ENCODE results near the gene TRMT2A.

TRMT2A gene

DNA sequence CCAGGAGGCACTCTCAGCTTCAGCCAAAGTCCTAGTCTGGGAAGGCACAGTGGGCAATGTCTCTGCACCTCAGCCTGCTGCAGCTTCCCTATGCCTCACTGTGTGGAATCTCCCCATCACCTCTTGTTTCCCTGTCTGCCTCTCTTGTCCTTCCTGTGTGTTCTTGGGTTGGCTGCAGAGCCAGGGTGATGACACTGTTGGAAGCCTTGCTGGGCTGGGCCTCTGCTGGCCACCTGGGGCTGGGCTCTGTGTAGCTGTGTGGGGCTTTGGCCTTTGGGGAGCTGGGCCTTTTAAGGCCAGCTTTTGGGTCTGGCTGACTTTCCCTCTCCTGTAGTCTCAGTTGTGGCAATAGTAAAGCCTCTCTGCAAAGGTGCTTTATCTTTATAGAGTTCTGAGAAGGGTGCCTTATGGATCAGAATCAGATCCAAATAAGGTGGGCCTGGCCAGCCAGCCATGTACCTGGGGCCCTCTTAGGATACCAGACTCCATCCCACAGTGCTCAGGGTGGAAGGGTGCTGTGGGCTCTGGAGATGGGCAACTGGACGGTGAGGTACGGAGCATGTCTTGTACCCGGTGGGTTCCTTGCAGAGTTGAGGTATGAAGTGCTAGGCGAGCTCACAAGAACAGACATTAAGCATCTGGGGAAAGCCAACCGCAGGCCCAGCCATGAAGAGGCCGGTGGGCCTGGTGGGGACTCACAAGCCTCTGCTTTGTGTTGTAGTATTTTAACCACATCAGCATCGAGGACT, 11.4 kb downstream of the TRMT2A start:
- no peak for DNase-seq

DNA sequence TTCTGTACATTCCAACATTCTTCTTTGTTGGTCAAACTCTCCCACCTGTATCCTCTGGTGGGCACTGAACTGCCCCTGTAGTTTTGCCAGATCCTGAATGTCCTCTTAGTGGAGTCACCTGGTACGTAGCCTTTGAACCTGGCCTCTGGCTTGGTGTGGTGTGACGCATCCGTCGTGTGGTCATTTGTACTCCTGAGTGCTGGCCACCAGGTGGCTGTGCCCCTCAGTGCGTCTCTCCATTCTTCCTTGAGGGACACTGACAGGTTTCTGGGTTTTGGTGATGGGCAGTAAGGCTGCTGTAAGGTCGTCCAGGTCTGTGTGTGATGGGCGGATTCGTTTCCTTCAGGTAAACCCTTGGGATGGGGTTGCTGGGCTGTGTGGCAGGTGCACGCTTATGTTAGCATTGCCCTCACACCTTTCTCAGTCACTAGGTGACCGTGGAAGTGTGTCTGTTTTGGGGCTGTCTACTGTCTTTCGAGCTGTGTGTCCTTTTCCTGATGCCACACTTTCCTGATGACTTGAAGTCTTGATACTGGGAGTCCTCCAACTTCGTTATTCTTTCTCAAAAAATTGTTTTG, 14.7 kb downstream of the TRMT2A start:
- DNase-seq = no peak

DNA sequence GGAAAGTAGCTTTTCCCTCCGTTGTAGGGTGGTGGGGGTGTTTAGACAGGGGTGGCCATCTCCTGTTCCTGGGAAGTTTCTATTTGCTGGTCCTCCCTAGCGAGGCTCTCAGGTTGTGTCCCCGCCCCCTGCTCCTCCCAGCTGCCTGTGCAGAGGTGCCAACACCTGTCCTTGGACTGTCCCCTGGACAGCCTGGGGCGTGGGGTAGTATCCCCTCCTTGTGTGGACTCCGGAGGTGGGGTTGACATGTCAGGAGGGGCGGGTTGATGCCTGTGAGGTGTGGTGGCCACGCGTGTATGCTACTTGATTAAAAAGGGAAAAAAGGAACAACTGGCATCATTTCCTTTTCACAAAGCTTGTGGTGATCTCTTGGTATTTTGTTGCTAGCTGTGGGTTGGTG, 15.4 kb downstream of the TRMT2A start:
- DNase-seq = no peak

DNA sequence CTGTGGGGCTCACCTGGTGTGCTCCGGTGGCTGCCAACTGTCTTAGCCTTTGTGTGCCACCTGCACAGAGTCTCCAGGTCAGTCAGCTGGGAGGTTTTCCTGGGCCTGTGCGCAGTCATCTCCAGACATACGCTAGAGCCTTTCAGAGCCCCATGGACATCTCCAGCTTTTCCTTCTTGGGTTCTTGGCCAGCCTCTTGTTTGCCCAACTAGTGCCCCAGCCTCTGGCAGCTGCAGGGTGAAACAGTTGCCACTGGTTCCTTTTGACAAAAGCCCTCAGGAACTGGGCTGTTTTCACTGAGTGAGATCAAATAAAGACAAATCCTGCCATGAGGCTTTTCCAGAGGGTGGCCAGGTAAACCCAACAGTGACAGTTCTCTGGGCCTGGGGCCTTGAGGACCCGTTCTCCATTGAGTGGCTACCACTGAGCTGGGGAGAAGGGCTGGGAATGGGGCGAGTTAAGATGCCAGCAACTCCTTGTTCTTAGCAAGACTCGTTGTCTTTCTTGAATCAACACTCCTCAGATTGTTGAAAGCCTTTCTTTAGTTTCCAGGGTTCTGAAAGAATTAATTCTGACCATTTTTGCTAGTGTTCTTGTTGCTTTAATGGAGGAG, 17.8 kb downstream of the TRMT2A start:
- DNase-seq = no peak

- no peak for DNase-seq
These were observed 20.2 kb downstream of the TRMT2A start for GRCh38 chr22:20096574-20097420.

- no peak for DNase-seq
These were observed 21.5 kb downstream of the TRMT2A start for GRCh38 chr22:20095521-20095920.

DNA sequence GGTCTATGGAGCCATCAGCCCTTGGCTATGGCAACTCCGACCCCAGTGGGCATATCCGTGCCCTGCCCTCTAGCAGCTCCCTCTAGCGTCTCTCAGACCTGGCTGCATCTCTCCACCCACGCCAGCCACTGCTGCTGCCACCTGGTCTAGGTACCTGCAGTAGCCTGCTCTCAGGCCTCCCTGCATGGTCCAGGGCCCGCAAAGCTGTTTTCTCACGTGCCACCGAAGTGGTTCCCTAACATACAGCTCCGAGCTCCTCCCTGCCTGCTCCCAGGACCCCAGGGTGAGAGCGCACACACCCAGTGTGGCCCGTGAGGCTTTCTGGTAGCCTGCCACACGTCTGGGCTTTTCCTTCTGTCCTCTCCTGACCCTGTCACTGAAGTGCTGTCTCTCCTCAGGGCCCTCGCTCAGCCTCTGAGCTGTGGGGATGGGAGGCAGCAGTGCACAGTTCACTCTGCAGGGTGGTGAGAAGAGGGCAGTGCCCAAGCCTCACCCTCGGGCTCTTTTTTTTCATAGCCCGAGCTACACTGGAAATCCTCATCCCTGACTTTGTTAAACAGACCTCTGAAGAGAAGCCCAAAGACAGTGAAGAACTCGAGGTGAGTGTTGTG, 22.7 kb downstream of the TRMT2A start:
- DNase-seq = no peak

GRCh38 chr22:20093418-20094196, 23.4 kb downstream of the TRMT2A start:
- no peak for DNase-seq

DNA sequence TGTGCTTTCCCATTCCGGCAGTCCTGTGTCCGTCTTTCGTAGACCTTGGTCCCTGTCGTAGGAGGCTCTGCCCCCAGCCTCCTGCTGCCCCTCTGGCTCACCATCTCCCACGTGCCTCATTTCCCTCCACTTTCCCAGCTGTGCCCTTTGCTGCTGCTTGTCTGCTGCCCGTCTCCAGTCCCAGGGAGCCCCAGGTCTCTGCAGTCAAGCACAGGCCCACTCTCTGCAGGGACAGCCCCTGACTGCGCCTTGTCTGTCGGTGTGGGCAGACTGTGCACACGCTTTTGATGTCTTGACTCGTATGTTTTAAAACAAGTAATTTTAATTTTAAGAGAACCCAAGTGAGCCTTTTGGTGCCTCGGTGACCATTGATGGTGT, 24.6 kb downstream of the TRMT2A start:
- no peak for DNase-seq

DNA sequence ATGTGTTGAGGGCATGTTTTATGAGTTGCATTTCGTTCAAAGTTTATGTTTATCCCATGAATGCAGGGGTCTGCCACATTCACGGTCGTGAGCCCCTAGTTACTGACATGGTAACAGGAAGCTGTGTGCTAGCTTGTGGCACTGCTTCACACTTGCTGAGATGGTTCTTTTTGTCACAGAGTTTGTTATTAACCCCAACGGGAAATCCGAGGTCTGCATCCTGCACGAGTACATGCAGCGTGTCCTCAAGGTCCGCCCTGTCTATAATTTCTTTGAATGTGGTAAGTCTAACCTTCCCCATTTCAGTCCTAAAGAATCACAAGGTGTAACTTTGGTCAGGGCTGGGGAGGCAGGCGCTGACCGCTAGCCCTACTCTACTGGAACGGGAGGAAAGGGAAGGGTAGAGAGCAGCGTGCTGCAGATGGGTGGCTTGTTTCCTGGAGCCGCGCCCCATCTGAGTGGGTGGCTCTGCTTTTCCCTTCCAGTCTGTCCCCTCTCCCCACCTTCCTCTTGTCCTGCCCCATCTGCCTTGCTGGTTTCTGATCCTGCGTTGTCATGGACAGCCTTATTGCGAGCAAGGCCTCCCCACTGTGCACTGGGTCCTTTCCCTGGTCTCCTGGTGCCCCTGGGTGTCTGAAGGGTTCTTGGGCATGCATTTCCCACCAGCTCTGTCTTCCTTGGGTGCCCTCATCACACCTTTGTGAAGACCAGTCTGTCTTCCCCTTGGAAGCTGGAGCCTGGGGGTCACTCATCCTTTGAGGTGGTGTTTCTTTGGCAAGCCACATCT, 25.1 kb downstream of the TRMT2A start:
- no peak for DNase-seq

DNA sequence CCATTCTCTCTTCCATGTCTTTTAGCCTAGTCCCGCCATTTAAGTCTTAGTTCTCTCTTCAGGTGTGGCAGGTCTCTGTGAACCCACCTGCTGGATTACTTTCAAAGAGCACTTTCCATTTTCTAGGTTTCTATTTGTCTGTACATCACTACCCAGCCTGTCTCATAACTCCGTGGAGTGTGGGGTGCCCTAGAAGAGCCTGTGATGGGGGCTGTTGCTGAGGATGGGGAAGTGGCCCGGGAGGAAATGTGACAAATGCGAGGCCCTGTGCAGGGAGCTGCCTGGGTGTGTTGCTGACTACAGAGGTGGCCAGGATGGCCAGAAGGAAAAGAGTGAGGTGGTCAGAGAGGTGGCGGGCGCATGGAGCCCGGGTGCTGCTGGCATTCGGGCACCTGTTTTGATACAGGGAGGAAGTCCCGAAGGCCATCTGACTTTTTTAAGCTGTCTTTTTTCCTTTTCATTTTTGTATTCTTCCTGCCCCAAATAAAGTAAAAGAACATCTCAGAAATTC, 26.2 kb downstream of the TRMT2A start:
- no peak for DNase-seq

DNA sequence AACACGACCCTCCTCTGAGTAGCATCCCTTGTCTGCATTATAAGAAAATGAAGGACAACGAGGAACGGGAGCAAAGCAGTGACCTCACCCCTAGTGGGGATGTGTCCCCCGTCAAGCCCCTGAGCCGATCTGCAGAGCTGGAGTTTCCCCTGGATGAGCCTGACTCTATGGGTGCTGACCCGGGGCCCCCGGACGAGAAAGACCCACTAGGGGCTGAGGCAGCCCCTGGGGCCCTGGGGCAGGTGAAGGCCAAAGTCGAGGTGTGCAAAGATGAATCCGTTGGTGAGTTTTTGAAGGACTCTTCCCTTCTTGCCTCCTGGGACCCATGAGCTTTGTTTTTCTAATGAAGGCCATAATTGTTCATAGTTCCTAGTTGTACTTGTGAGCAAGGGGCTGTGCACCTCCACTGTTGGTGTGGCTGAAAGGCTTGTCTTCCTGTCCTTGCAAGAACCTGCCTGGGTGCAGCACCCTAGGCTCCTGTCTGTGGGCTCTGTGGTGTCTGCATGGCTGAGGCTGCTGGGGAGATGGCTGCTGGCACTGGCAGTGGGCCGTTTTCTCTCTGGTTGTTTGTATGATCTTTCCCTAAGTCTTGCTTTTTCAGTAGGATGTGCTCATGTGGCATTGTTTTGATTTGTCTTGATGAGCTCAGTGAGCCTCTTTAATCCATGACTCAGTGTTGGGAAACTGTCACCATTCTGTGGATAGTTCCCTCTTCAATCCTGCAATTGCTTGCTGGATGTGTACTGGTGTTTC, 26.9 kb downstream of the TRMT2A start:
- no peak for DNase-seq

- no peak for DNase-seq
These were observed 27.6 kb downstream of the TRMT2A start for GRCh38 chr22:20089226-20089976.

DNA sequence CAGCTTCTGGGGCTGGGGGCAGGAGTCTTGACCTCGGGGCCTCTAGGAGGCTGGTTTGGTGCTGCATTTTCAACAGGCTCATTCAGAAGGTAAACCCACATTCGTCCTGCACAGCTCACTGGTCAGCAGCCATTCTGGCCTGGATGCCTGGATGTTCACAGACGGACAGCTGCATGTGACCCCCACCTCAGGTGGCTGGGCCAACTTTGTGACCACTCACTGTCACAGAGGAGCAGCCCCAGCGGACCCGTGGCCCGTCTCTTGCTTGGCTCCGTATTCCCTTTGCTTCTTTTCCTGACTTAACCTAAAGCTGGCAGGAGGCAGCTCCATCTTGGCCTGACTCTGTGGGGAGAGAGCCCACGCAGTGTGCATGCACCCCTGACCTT, 28.8 kb downstream of the TRMT2A start:
- DNase-seq = no peak

- DNase-seq = no peak
These were observed 29.4 kb downstream of the TRMT2A start for GRCh38 chr22:20087319-20088262.

DNA sequence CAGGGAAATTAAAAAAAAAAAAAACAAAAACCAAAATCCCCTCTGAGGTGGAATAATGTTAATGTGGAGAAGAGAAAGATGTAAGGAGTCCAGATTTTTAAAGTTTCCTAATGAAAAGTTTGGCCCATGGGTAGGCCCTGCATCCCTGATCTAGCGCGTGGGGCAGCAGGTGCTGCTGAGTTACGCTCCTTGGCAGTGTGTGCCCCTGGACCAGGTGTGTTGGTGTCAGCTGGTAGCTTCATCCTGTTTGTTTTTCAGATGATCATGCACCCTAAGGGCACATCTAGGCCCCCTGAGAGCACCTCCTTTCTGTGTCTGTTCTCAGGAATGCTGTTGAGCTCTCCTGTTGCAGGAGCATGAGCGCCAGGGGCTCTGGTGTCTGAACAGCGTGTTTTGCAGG, 30.3 kb downstream of the TRMT2A start:
- DNase-seq = no peak

- no peak for DNase-seq
These were observed 30.9 kb downstream of the TRMT2A start for GRCh38 chr22:20086101-20086599.

DNA sequence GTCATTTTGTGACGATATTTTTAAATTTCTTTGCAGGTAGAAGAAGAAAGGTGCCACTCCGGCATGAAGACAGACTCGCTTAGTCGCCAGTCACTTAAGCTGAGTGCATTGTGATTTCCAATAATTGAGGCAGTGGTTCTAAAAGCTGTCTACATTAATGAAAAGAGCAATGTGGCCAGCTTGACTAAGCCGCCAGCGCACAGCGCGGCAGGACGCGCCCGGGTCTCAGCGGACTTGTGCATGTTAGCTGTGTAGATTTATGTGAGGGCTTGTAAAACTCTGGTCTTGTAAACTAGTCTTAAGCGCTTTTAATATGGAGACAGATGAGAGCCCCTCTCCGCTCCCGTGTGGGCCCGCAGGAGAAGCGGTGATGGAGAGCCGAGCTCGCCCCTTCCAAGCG, 31.4 kb downstream of the TRMT2A start:
- no peak for DNase-seq
